ENCODE data around the gene SPEG.

DNA sequence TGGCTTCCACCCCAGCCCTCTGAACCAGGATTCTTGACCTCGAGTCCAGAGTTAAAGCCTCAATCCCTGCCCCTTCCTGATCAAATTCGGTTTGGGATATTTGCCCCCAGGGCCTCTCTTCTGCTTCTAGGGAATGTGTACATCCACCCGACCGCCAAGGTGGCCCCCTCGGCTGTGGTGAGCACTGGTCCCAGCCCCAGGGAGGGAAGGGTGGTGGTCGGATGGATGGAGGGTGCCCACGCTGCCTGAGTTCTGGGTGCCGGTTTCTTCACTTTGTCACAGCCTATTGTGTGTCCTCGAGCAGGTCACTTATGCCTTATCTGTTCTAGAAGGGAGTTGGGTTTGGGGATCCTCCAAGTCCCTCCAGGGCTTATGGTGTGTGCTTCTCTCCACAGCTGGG lies 70.9 kb downstream of the SPEG start:
- TF ChIP-seq POLR2A (IDR thresholded peaks at IDR 0.05) = no peak
- TF ChIP-seq, protein P1, sequence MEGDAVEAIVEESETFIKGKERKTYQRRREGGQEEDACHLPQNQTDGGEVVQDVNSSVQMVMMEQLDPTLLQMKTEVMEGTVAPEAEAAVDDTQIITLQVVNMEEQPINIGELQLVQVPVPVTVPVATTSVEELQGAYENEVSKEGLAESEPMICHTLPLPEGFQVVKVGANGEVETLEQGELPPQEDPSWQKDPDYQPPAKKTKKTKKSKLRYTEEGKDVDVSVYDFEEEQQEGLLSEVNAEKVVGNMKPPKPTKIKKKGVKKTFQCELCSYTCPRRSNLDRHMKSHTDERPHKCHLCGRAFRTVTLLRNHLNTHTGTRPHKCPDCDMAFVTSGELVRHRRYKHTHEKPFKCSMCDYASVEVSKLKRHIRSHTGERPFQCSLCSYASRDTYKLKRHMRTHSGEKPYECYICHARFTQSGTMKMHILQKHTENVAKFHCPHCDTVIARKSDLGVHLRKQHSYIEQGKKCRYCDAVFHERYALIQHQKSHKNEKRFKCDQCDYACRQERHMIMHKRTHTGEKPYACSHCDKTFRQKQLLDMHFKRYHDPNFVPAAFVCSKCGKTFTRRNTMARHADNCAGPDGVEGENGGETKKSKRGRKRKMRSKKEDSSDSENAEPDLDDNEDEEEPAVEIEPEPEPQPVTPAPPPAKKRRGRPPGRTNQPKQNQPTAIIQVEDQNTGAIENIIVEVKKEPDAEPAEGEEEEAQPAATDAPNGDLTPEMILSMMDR (IDR thresholded peaks at IDR 0.05) = no peak

Data from right lobe of liver (tissue), 4 donors.